ENCODE results near the gene BNIPL. TPM values are rescaled to one million over a fixed set of nuclear protein-coding genes. Genes with fewer than 3 reads are reported as not detected.

Gene BNIPL
- total RNA-seq, 1 experiment from 2014 or later: 0.46 TPM

DNA sequence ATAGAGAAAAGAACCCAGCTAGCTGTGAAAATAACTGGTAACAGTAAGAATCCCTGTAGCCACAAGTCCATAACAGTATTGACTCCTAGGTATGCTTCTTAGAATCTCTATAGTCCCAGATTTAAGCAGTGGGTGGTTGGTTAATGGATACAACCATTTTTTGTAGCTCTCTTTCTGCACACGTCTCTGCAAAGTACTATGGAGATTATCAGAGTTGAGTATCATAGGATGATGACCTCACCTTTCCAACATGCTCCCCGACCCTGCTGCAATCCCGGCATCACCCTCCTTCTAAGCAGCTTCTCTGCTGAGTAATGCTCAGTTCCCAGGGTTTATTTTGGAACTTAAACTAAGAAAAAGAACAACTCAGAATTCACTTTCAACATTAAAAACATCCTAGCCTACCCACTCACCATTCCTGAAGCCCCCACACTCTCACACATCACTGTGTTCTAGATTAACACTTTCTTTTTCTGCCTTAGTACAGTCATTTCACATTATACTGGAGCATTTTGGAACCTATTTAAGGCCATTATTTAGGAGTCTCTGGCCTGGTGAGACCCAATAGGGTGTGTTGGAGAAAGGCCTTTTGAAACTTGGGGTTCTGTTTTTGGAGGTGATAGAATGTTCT lies 26.5 kb downstream of the BNIPL start:
- intact Hi-C loops (cut with micrococcal nuclease; ENCODE audit: unreplicated experiment): no loop called here
- DNase-seq (ENCODE audit: low read depth, low spot score): no peak
- Histone ChIP-seq H3K4me1 (ENCODE audit: control insufficient read depth, insufficient read depth, low read length) (peaks cover 2% of the 10 kb centered on the region), H3K27ac (ENCODE audit: low read length) (no peak overlapping the region), H3K4me3 (ENCODE audit: low read depth in 2 of 2, low read length in 2 of 2) (no peak overlapping the region), H3K27me3 (ENCODE audit: control insufficient read depth, insufficient read depth, low read length) (no peaks in the 10 kb centered on the region), H3K9me3 (ENCODE audit: control insufficient read depth, insufficient read depth, low read depth, low read length) (no peaks in the 10 kb centered on the region), H3K36me3 (ENCODE audit: control insufficient read depth, insufficient read depth, low read length) (no peaks in the 10 kb centered on the region)
- CTCF ChIA-PET: no interaction called here
- BruUV-seq (replicated peaks): no TSS peak
- ATAC-seq: no peak
- in situ Hi-C loops (cut with HindIII; ENCODE audit: low pct_unique_long_range_greater_than_20kb, low sequenced_read_pairs): no loop called here
- POLR2A ChIA-PET: interaction anchor here (0.7 kb wide), 1 partner anchor 9 kb away, joined by 5 read pairs; no protein-coding TSS in a partner anchor
- TF ChIP-seq, protein P1, sequence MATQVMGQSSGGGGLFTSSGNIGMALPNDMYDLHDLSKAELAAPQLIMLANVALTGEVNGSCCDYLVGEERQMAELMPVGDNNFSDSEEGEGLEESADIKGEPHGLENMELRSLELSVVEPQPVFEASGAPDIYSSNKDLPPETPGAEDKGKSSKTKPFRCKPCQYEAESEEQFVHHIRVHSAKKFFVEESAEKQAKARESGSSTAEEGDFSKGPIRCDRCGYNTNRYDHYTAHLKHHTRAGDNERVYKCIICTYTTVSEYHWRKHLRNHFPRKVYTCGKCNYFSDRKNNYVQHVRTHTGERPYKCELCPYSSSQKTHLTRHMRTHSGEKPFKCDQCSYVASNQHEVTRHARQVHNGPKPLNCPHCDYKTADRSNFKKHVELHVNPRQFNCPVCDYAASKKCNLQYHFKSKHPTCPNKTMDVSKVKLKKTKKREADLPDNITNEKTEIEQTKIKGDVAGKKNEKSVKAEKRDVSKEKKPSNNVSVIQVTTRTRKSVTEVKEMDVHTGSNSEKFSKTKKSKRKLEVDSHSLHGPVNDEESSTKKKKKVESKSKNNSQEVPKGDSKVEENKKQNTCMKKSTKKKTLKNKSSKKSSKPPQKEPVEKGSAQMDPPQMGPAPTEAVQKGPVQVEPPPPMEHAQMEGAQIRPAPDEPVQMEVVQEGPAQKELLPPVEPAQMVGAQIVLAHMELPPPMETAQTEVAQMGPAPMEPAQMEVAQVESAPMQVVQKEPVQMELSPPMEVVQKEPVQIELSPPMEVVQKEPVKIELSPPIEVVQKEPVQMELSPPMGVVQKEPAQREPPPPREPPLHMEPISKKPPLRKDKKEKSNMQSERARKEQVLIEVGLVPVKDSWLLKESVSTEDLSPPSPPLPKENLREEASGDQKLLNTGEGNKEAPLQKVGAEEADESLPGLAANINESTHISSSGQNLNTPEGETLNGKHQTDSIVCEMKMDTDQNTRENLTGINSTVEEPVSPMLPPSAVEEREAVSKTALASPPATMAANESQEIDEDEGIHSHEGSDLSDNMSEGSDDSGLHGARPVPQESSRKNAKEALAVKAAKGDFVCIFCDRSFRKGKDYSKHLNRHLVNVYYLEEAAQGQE (IDR thresholded peaks at IDR 0.05; ENCODE audit: insufficient read depth in 1 of 2, low read depth in 2 of 2, low read length in 1 of 2): no peak
- TF ChIP-seq POLR2AphosphoS5 (IDR thresholded peaks at IDR 0.05; ENCODE audit: low read depth, low read length) (no peak), SIN3A (IDR thresholded peaks at IDR 0.05; ENCODE audit: borderline replicate concordance, insufficient read depth, low read depth, low read length) (no peak), TCF7L2 (IDR thresholded peaks at IDR 0.05; ENCODE audit: low read depth, low read length) (no peak)
- TF ChIP-seq, protein P2, sequence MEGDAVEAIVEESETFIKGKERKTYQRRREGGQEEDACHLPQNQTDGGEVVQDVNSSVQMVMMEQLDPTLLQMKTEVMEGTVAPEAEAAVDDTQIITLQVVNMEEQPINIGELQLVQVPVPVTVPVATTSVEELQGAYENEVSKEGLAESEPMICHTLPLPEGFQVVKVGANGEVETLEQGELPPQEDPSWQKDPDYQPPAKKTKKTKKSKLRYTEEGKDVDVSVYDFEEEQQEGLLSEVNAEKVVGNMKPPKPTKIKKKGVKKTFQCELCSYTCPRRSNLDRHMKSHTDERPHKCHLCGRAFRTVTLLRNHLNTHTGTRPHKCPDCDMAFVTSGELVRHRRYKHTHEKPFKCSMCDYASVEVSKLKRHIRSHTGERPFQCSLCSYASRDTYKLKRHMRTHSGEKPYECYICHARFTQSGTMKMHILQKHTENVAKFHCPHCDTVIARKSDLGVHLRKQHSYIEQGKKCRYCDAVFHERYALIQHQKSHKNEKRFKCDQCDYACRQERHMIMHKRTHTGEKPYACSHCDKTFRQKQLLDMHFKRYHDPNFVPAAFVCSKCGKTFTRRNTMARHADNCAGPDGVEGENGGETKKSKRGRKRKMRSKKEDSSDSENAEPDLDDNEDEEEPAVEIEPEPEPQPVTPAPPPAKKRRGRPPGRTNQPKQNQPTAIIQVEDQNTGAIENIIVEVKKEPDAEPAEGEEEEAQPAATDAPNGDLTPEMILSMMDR (IDR thresholded peaks at IDR 0.05): no peak

DNA sequence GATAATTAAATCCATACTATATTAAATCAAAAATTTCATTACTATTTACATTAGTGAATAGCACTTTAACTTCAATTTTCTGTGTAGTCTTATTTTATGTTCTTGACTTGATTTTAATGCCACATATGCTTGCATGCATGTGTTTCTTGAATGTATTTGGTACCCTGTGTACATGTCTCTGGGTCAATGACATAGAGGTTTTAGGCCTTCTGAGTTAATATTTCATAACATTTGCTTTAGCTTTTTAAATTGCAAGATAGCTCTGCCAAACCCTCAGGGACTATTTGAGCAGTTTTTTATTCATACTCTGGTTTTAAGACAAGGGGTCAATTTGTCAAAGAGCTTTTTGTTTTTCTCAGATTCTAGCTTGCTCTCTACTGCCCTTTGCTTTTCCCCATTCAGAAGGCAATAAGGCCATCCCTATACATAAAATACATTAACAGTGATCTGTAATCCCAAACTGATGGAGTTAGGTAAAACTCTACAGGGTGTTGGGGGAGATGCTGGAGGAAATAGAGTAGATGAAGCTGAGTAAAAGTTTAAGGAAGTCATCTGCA lies 28.8 kb downstream of the BNIPL start:
- no peaks in the 10 kb centered on the region for H3K27me3 ChIP-seq (ENCODE audit: control insufficient read depth, insufficient read depth, low read length)
- no peaks in the 10 kb centered on the region for H3K36me3 ChIP-seq (ENCODE audit: control insufficient read depth, insufficient read depth, low read length)
- in situ Hi-C loops (cut with HindIII; ENCODE audit: low pct_unique_long_range_greater_than_20kb, low sequenced_read_pairs): no loop called here
- intact Hi-C loops (cut with micrococcal nuclease; ENCODE audit: unreplicated experiment): no loop called here
- no peak for ATAC-seq
- BruUV-seq (replicated peaks): no TSS peak
- TF ChIP-seq, protein P1 (IDR thresholded peaks at IDR 0.05; ENCODE audit: insufficient read depth in 1 of 2, low read depth in 2 of 2, low read length in 1 of 2): no peak
- TF ChIP-seq POLR2AphosphoS5 (IDR thresholded peaks at IDR 0.05; ENCODE audit: low read depth, low read length): no peak
- TF ChIP-seq, protein P2 (IDR thresholded peaks at IDR 0.05): no peak
- no peak for TF ChIP-seq TCF7L2 (IDR thresholded peaks at IDR 0.05; ENCODE audit: low read depth, low read length)
- ChIA-PET POLR2A (no interaction called here), CTCF (no interaction called here)
- H3K4me3 ChIP-seq (ENCODE audit: low read depth in 2 of 2, low read length in 2 of 2): no peak overlapping the region
- peaks cover 8% of the 10 kb centered on the region for H3K4me1 ChIP-seq (ENCODE audit: control insufficient read depth, insufficient read depth, low read length)
- no peak overlapping the region for H3K27ac ChIP-seq (ENCODE audit: low read length)
- no peaks in the 10 kb centered on the region for H3K9me3 ChIP-seq (ENCODE audit: control insufficient read depth, insufficient read depth, low read depth, low read length)
- DNase-seq (ENCODE audit: low read depth, low spot score): no peak

All from Panc1 (cell line).